GM15510 (cell line): Measurements from ENCODE around the gene UGT1A10.

Source experiments
- POLR2A ChIP-seq: IDR thresholded peaks from 3 replicates; pipeline ENCODE4 v1.6.1; 2011; ENCODE audit warnings: borderline replicate concordance; ENCODE audit not compliant: insufficient read length; ENCODE audit errors: extremely low read depth

The UGT1A10 gene

DNA sequence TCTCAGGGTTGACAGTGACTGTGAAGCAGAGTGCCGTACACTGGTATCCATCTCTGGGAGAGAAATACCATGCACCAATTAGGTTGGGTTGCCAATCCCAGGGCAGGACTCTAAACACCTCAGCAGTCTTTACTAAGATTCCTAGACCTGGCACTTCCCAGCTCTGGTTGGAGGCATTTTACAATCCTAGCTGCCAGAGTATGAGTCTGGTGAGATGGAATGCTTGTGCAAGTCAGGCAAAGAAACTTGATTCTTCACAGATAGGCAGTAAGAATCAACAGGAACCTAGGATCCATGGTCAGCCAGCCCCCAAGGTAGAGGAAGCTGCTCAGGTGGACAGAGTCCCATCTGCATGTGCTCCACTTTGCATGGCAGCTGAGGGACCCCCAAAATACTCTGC lies 70.5 kb downstream of the UGT1A10 start:
- no peak for TF ChIP-seq POLR2A

DNA sequence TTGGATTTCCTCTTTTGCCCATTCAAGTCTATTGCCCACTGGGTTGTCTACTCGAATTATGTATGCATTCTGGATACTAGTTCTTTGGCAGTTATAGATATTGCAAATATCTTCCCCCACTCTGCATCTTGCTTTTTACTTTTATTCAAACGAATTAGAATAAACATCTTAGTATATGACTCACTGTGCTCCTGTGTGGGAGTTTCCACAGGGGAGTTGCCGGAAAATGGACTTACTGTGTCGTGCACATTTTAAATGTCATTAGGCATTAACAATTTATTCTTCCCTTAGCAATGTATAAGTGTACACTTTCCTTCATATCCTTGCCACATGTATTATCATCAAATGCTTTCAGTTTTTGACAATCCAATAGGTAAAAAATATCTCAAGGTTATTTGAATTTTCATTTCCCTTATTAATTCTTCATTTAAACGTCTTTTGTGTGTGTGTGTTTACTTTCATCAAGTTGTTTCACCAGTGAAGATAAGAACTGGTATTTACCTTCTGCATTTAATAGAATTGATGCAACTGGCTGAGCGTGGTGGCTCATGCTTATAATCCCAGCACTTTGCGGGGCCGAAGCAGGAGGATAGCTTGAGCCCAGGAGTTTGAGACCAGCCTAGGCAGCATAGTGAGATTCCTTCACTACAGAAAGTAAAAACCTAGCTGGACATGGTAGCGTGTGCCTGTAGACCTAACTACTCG lies 71.8 kb downstream of the UGT1A10 start:
- no peak for TF ChIP-seq POLR2A

- TF ChIP-seq POLR2A, result no peak
Measured at GRCh38 chr2:233708942-233709341, 72.7 kb downstream of the UGT1A10 start.

DNA sequence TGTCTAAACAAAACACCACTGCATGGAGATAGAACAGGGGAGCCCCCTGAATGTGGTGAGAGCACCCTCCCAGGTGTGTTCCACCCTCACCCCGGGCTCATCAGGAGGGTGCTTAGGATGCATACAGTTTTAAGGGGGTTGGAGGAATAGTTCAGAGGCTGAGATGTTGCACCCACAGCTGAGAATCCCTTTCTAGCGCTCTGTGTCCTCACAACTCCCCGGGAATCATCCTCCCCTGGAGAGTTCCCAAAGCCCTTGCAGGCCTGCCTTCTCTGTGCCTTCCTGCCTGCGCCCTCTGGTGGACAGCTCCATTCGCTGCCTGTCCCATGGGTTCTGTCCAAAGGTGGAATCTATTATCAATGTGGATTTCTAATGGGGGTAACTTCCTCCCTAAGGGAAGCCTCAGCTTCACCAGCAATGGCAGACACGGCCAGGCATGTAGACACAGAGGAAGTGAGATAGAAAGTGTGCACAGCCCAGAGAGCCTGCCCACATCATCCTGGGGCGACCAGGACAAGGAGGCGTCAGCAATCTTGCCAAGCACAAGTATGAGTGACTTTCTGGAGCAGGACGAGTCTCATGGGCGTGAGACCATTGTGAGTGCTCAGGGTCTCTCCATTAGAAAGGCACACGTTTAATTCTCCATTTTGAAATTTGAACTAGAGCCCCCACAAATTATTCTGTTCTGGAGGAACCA lies 75.2 kb downstream of the UGT1A10 start:
- TF ChIP-seq POLR2A, result no peak

- no peak for TF ChIP-seq POLR2A
Measured at GRCh38 chr2:233712611-233713261, 76.5 kb downstream of the UGT1A10 start, which contains the start of gene UGT1A5. UGT1A5 (plus strand) TSS chr2:233712907; CDS start chr2:233712992, 85 bp downstream.

DNA sequence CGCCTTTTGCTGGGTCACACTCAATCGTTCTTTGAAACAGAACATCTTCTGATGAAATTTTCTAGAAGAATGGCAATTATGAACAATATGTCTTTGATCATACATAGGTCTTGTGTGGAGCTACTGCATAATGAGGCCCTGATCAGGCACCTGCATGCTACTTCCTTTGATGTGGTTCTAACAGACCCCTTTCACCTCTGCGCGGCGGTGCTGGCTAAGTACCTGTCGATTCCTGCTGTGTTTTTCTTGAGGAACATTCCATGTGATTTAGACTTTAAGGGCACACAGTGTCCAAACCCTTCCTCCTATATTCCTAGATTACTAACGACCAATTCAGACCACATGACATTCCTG lies 77.0 kb downstream of the UGT1A10 start:
- TF ChIP-seq POLR2A, result no peak

- TF ChIP-seq POLR2A, result no peak
Measured at GRCh38 chr2:233714121-233714520, 77.9 kb downstream of the UGT1A10 start.

DNA sequence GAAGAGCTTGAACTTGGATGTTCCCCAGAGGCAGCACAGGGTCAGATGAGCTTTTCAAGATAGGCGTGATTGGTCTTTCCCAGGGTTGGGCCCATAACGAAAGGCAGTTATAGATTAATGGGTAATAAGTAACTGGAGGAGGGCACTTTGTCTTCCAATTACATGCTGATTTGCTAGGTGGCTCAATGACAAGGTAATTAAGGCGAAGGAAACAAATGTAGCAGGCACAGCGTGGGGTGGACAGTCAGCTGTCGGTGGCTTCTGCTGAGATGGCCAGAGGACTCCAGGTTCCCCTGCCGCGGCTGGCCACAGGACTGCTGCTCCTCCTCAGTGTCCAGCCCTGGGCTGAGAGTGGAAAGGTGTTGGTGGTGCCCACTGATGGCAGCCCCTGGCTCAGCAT lies 82.3 kb downstream of the UGT1A10 start, which contains the start of gene UGT1A4:
UGT1A4 (plus strand) TSS at position 185 of the 400 bp plus-strand sequence; CDS start at position 270, 85 bp downstream.
- TF ChIP-seq POLR2A, result no peak

DNA sequence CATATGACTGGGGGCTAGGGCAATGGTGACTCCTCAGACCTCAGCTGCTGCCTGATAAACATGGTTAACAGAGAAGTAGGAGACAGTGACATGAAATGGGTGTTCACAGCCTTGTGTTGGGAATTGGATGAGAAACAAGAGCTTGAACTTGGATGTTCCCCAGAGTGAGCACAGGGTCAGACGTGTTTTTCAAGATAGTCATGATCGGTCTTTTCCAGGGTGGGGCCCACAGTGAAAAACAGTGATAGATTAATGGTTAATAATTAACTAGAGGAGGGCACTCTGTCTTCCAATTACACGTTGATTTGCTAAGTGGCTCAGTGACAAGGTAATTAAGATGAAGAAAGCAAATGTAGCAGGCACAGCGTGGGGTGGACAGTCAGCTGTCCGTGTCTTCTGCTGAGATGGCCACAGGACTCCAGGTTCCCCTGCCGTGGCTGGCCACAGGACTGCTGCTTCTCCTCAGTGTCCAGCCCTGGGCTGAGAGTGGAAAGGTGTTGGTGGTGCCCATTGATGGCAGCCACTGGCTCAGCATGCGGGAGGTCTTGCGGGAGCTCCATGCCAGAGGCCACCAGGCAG lies 92.6 kb downstream of the UGT1A10 start, which contains the start of gene UGT1A3:
UGT1A3 (plus strand) TSS at position 320 of the 579 bp plus-strand sequence; CDS start at position 405, 85 bp downstream.
- TF ChIP-seq POLR2A, result no peak

DNA sequence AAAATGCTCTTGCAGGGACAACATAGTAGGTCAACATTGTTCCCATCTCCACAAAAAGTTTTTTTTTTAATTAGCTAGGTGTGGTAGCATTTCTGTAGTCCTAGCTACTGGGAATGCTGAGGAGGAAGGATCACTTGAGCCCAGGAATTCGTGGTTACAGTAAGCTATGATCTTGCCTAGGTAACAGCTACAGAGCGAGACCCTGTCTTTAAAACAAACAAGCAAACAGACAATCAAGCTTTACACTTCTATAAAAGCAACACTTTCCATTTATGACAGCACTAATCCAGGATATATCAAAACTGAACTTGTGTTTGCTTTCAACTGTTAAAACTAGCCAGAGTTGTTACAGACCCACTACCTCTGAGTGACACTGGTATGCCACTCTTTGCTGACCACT lies 104.6 kb downstream of the UGT1A10 start:
- no peak for TF ChIP-seq POLR2A

GRCh38 chr2:233743464-233744259 lies 107.4 kb downstream of the UGT1A10 start:
- TF ChIP-seq POLR2A, result no peak

DNA sequence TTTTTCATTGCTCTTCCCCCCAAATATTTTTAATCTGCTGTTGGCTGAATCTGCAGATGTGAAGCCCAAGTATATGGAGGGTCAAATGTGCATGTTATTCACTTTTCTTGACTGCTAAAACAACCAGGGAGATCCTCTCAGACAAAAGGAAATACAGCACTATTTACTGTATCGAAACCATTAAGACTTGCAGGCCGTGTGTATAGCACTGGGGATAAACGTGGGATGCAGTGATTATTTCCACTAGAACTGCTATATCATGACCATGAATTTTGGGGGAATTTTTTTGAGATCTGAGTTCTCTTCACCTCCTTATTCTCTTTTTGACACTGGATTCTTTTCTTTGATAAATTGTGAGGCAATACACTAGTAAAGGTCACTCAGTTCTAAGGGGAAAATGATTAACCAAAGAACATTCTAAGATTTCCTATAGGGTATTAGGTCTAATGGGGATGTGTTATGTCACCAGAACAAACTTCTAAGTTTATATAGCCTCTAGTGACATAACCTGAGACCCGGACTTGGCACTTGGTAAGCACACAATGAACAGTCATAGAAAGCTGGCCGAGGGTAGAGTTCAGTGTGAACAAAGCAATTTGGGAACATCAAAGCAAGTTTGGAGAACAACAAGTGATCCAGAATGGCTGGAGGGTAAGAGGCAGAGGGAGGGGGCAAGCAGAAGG lies 109.0 kb downstream of the UGT1A10 start:
- no peak for TF ChIP-seq POLR2A

GRCh38 chr2:233746475-233747282 lies 110.4 kb downstream of the UGT1A10 start:
- TF ChIP-seq POLR2A, result no peak
